Stimulated activated CD8-positive, alpha-beta memory T cell treated with anti-CD3 and anti-CD28 coated beads, Interleukin-4, amount 100 ng/mL, for 1 hour (primary cell): ENCODE measurements around the gene PRR20G.

Experiments
- DNase-seq, 2 donors: peaks; one replicate each; pipeline ENCODE4 v3.0.0-alpha.2; 2020; ENCODE audit warnings: low read depth in 2 of 2, low spot score in 1 of 2

Gene PRR20G

GRCh38 chr3:127234778-127235177, 53.1 kb downstream of the PRR20G start:
- no peak for DNase-seq
